WI38 (cell line): Measurements from ENCODE around the gene MTA3.
"Not testable (repeated sequence)": the region's sequence is repeated elsewhere in the genome, so short reads cannot be mapped to it uniquely, and the experiment has no call there.

Experiments used
- H3K4me3 ChIP-seq: 2 replicates; pipeline ENCODE4 v1.5.1; 2011; ENCODE audit warnings: low read depth, mild to moderate bottlenecking, control low read depth, low read length
- CTCF ChIP-seq: IDR thresholded peaks from 2 replicates; pipeline ENCODE4 v1.5.1; 2012; ENCODE audit warnings: low read depth, mild to moderate bottlenecking, control low read depth, low read length

MTA3 gene

GRCh38 chr2:42722320-42723190, 154.1 kb downstream of the MTA3 start:
- no peak overlapping the region for H3K4me3 ChIP-seq
- no peak for TF ChIP-seq CTCF

GRCh38 chr2:42723465-42723864, 155.0 kb downstream of the MTA3 start:
- H3K4me3 ChIP-seq = no peak overlapping the region
- TF ChIP-seq CTCF = no peak

- no peak overlapping the region for H3K4me3 ChIP-seq
- no peak for TF ChIP-seq CTCF
Measured at GRCh38 chr2:42724886-42725285, 156.5 kb downstream of the MTA3 start.

- H3K4me3 ChIP-seq = no peak overlapping the region
- TF ChIP-seq CTCF = no peak
Measured at GRCh38 chr2:42725657-42726056, 157.2 kb downstream of the MTA3 start.

GRCh38 chr2:42726680-42727079, 158.2 kb downstream of the MTA3 start:
- no peak for TF ChIP-seq CTCF
- no peak overlapping the region for H3K4me3 ChIP-seq

GRCh38 chr2:42731316-42731715, 162.9 kb downstream of the MTA3 start:
- not testable (repeated sequence) for H3K4me3 ChIP-seq

- TF ChIP-seq CTCF = no peak
- no peak overlapping the region for H3K4me3 ChIP-seq
Measured at GRCh38 chr2:42733852-42734251, 165.4 kb downstream of the MTA3 start.
